Epithelial cell of esophagus (primary cell): ENCODE results near the gene SPIN1.

Experiments used
- DNase-seq: peaks from one replicate; pipeline ENCODE4 v3.0.0; 2010; ENCODE audit warnings: low read depth
- H3K4me3 ChIP-seq: 2 replicates; pipeline ENCODE4 v1.5.1; 2011; ENCODE audit warnings: mild to moderate bottlenecking, low read length, control low read depth
- CTCF ChIP-seq: IDR thresholded peaks from 2 replicates; pipeline ENCODE4 v1.5.1; 2011; ENCODE audit warnings: low read depth, mild to moderate bottlenecking, low read length, control low read depth, inconsistent platforms; ENCODE audit not compliant: insufficient read depth; ENCODE audit errors: missing control alignments

SPIN1 gene

DNA sequence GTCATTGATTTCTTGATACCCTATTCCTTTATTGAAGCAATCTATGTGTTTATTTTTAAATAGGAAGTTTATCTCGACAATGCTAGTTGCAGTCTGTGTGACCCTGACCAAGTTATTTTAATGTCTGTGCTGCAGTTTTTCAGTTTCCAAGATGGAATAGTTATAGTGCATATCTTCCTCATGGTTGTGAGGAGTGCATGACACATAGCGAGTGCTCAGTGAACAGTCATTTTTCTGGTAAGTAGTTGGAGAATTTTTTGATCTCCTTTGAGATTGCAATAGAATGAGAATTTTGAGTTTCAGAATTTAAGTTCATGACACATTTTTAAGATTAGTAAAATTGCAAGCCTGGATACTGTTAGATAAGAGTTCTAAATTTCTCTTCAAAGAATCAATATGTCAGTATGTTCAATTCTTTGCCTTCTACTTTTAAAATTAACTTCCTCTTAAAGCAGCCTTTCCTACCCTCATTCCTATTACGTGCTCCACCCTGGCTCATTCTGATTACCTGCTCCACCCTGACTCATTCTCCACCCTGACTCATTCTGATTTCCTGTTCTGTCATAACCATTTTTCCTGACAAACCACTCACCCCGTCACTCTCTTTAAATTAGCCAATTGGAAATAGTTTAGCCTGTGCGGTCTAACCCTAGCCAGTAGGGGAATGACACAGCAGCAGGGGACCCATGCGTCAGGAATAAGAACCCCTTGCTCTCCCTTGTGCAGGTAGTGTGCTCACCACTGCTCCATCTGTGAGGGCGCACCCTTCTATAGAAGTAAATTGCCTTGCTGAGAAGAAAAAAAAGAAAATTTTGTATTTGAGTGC lies 30.7 kb downstream of the SPIN1 start:
- no peak for TF ChIP-seq CTCF
- peak; percentile 72 for DNase-seq
- H3K4me3 ChIP-seq, result no peak overlapping the region

DNA sequence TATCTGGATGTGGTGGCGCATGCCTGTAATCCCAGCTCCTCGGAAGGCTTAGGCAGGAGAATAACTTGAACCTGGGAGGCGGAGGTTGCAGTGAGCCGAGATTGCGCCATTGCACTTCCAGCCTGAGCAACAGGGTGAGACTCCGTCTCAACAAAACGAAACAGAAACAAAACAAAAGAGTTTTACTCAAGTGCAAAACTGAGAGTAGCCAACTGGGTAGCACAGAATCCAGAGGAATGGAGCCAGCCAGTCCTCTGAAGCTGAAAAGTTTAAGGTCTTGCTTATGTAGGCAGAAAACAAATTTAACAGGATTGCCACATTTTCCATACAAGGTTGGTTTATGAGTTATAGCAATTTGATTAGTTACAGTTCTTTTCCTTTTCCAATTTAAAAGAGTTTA lies 32.0 kb downstream of the SPIN1 start:
- no peak overlapping the region for H3K4me3 ChIP-seq
- TF ChIP-seq CTCF, result no peak
- no peak for DNase-seq

- no peak overlapping the region for H3K4me3 ChIP-seq
- TF ChIP-seq CTCF, result no peak
- no peak for DNase-seq
Observed at GRCh38 chr9:88421348-88421747, 33.1 kb downstream of the SPIN1 start.

- no peak for TF ChIP-seq CTCF
- no peak overlapping the region for H3K4me3 ChIP-seq
- peak; percentile 17 for DNase-seq
Observed at GRCh38 chr9:88425538-88425950, 37.3 kb downstream of the SPIN1 start.

DNA sequence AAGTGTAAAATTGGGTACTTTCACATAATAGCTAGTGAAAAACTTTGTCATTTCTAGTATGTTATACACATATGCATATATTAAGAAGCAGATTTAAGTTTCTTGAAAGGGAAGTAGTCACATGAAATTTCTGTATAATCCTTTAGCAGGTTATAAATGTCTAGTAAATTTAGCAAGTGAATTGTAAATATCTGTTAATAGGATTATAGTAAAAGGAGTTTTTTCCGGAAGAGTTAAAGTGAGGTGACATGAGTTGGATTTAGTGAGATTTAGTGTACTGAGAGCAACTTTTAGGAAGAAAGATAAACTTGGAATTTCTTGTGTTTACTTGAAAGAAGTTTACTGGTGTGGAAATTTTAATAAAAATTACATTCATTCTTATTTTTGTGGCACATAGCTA lies 38.4 kb downstream of the SPIN1 start:
- no peak overlapping the region for H3K4me3 ChIP-seq
- TF ChIP-seq CTCF, result no peak
- no peak for DNase-seq

DNA sequence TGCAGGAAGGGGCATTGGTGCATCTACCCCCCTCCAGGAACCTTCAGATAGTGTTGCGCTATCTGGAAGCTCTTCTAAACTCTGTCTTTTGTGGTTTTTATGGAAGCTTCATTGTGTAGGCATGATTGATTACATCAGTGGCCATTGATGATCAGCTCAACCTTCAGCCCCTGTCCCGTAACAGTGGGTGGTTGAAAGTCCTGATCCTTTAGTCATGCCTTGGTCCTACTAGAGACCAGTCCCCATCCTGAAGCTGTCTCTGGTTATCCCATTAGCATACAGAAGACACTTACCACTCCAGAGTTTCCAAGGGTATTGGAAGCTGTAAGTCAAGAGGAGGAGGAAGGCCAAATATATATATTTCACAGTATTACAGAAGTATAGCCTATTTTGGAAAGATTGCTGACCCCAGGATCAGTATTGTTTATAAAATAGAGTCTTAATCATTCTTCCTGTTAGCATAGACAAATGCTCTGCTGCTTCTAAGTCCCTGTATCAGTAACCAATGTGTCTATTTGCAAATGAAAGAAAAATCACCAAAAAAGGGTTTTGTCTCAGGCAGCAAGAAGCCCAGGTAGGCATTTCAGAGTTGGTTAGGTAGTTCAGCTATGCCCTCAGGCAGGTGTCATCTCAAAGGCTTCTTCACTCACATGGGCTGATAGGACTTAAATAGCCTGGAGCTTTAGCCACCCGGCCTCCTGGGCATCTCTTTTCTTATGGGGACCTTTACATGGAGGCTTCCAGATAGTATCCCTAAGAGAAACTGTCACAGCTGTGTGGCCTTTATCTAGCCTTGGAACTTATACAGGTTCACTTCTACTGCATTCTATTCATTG lies 41.6 kb downstream of the SPIN1 start:
- no peak overlapping the region for H3K4me3 ChIP-seq
- TF ChIP-seq CTCF, result no peak
- DNase-seq, result no peak
